Gastrocnemius medialis (tissue), 4 donors: ENCODE measurements around the gene RAX. TPM values are rescaled to one million over a fixed set of nuclear protein-coding genes. Genes with fewer than 3 reads are reported as not detected.

Experiments used
- ATAC-seq, 2 donors: fragments of 150-250 bp; one replicate each; pipeline ENCODE4 v1.9.1; 2016
- DNase-seq, 2 donors: peaks; one replicate each; pipeline ENCODE4 v3.0.0-alpha.2; 2019
- H3K27ac ChIP-seq, 4 donors: fragments of 200-600 bp; sonication (generic); 1 replicate in 1 of 4; 2 replicates in 3 of 4; pipeline ENCODE4 v1.5.1; 2016 to 2018; ENCODE audit warnings: mild to moderate bottlenecking in 2 of 4, moderate library complexity in 1 of 4
- H3K27me3 ChIP-seq, 3 donors: fragments of 200-600 bp; sonication (generic) in 2 of 3; 1 replicate in 1 of 3; 2 replicates in 2 of 3; pipeline versions ENCODE4 v1.5.1 to v1.6.0; 2016 to 2019; ENCODE audit warnings: mild to moderate bottlenecking in 1 of 3, moderate library complexity in 1 of 3
- H3K36me3 ChIP-seq, 2 donors: fragments of 200-600 bp; sonication (generic) in 1 of 2; one replicate each; pipeline ENCODE4 v1.5.1; 2017 to 2018
- H3K4me1 ChIP-seq, 2 donors: fragments of 200-600 bp; sonication (generic) in 1 of 2; one replicate each; pipeline ENCODE4 v1.5.1; 2016 to 2017; ENCODE audit warnings: mild to moderate bottlenecking in 2 of 2
- H3K4me3 ChIP-seq, 4 donors: fragments of 200-600 bp; sonication (generic) in 3 of 4; 1 replicate in 1 of 4; 2 replicates in 3 of 4; pipeline ENCODE4 v1.5.1; 2016 to 2019; ENCODE audit warnings: mild to moderate bottlenecking in 2 of 4
- H3K9me3 ChIP-seq, 3 donors: fragments of 200-600 bp; sonication (generic) in 2 of 3; 1 replicate in 1 of 3; 2 replicates in 2 of 3; pipeline ENCODE4 v1.5.1; 2016 to 2019
- CTCF ChIP-seq, 5 experiments: fragments of 450-650 bp in 3 of 5; fragments of 200-600 bp in 2 of 5; sonication (generic) in 2 of 5; IDR thresholded peaks in 4 of 5; conservative IDR thresholded peaks in 1 of 5; 1 replicate in 4 of 5; 2 replicates in 1 of 5; pipeline ENCODE4 v1.5.1; 2016 to 2019; ENCODE audit warnings: antibody characterized with exemption in 5 of 5, mild to moderate bottlenecking in 3 of 5, moderate library complexity in 3 of 5
- POLR2A ChIP-seq, 2 donors: fragments of 450-650 bp; IDR thresholded peaks; one replicate each; pipeline ENCODE4 v1.6.1; 2017; ENCODE audit warnings: antibody characterized with exemption in 2 of 2, mild to moderate bottlenecking in 2 of 2, moderate library complexity in 2 of 2
- in situ Hi-C, 4 donors: fragments of 200-750 bp; cut with MboI; loops; one replicate each; pipeline versions ENCODE4 v1.15.0 to v1.8.0; 2017; ENCODE audit warnings: low sequenced_read_pairs in 4 of 4
- intact Hi-C: fragments of 100-400 bp; cut with DNase I; formaldehyde crosslinking; loops from one replicate; pipeline ENCODE4 v1.15.1; 2023; ENCODE audit warnings: low total_unique reads
- total RNA-seq, 4 donors: library from RNA; depleted of rRNA; stranded (reverse); fragments of >200 nt; gene quantifications; one replicate each; pipeline versions ENCODE4 v1.1.0 to v1.2.3, GENCODE V29; 2016

The RAX gene
- total RNA-seq, 4 donors from 2014 or later: not detected

- Histone ChIP-seq H3K27me3 (peaks cover 97 to 98% (median 98%) of the 10 kb centered on the region in 3 donors), H3K27ac (no peak overlapping the region), H3K36me3 (no peaks in the 10 kb centered on the region), H3K9me3 (no peaks in the 10 kb centered on the region), H3K4me3 (no peak overlapping the region), H3K4me1 (peaks cover 0 to 6% of the 10 kb centered on the region in 2 donors)
- ATAC-seq (no peak), DNase-seq (no peak)
- in situ Hi-C loops: no loop called here
- TF ChIP-seq POLR2A (IDR thresholded peaks at IDR 0.05) (no peak), CTCF (IDR thresholded peaks at IDR 0.05 in 4 of 5, conservative IDR thresholded peaks at IDR 0.05 in 1 of 5) (no peak)
- intact Hi-C loops: no loop called here
Measured at GRCh38 chr18:59269563-59270119, 3.6 kb downstream of the RAX start.

- Histone ChIP-seq H3K27ac (no peak overlapping the region), H3K36me3 (no peaks in the 10 kb centered on the region), H3K27me3 (peaks cover 97 to 98% (median 98%) of the 10 kb centered on the region in 3 donors), H3K9me3 (no peaks in the 10 kb centered on the region), H3K4me3 (peak overlapping the region in 1 of 4 donors; percentile 31), H3K4me1 (peaks cover 0 to 6% of the 10 kb centered on the region in 2 donors)
- DNase-seq (no peak), ATAC-seq (no peak)
- in situ Hi-C loops (no loop called here), intact Hi-C loops (no loop called here)
- no peak for TF ChIP-seq POLR2A (IDR thresholded peaks at IDR 0.05)
- TF ChIP-seq CTCF (IDR thresholded peaks at IDR 0.05 in 4 of 5, conservative IDR thresholded peaks at IDR 0.05 in 1 of 5): no peak
Measured at GRCh38 chr18:59268721-59269562, 4.3 kb downstream of the RAX start.

GRCh38 chr18:59268127-59268720 lies 5.0 kb downstream of the RAX start:
- Histone ChIP-seq H3K4me3 (peak overlapping the region in 1 of 4 donors; percentile 31), H3K27me3 (peaks cover 96 to 98% (median 97%) of the 10 kb centered on the region in 3 donors), H3K9me3 (no peaks in the 10 kb centered on the region), H3K4me1 (peaks cover 0 to 6% of the 10 kb centered on the region in 2 donors), H3K27ac (no peak overlapping the region), H3K36me3 (no peaks in the 10 kb centered on the region)
- in situ Hi-C loops (no loop called here), intact Hi-C loops (no loop called here)
- DNase-seq (no peak), ATAC-seq (no peak)
- TF ChIP-seq CTCF (IDR thresholded peaks at IDR 0.05 in 4 of 5, conservative IDR thresholded peaks at IDR 0.05 in 1 of 5) (no peak), POLR2A (IDR thresholded peaks at IDR 0.05) (no peak)

GRCh38 chr18:59267503-59268126 lies 5.6 kb downstream of the RAX start:
- in situ Hi-C loops (no loop called here), intact Hi-C loops (no loop called here)
- peaks cover 94 to 98% (median 96%) of the 10 kb centered on the region in 3 donors for H3K27me3 ChIP-seq
- TF ChIP-seq POLR2A (IDR thresholded peaks at IDR 0.05) (no peak), CTCF (IDR thresholded peaks at IDR 0.05 in 4 of 5, conservative IDR thresholded peaks at IDR 0.05 in 1 of 5) (no peak)
- no peaks in the 10 kb centered on the region for H3K36me3 ChIP-seq
- DNase-seq (no peak), ATAC-seq (no peak)
- H3K4me1 ChIP-seq: peaks cover 0 to 6% of the 10 kb centered on the region in 2 donors
- no peak overlapping the region for H3K27ac ChIP-seq
- H3K9me3 ChIP-seq: no peaks in the 10 kb centered on the region
- no peak overlapping the region for H3K4me3 ChIP-seq
